Trophoblast cell (in vitro differentiated cells and primary cell): Measurements from ENCODE around the gene ZFP62.

ENCODE experiments used
- DNase-seq, 2 donors: peaks; one replicate each; pipeline ENCODE4 v3.0.0-alpha.2; 2016
- H2AFZ ChIP-seq: 2 replicates; pipeline ENCODE4 v1.6.1; 2013; ENCODE audit warnings: low read length, moderate library complexity, mild to moderate bottlenecking; ENCODE audit not compliant: insufficient read depth, poor library complexity
- H2AK5ac ChIP-seq: 2 replicates; pipeline ENCODE4 v1.6.1; 2013; ENCODE audit warnings: mild to moderate bottlenecking, low read length
- H2BK120ac ChIP-seq: 2 replicates; pipeline ENCODE4 v1.6.1; 2013; ENCODE audit warnings: low read length, mild to moderate bottlenecking, moderate library complexity; ENCODE audit not compliant: insufficient read depth, poor library complexity
- H2BK12ac ChIP-seq: 2 replicates; pipeline ENCODE4 v1.6.1; 2013; ENCODE audit warnings: mild to moderate bottlenecking, low read length, moderate library complexity
- H2BK5ac ChIP-seq: 2 replicates; pipeline ENCODE4 v1.6.1; 2013; ENCODE audit warnings: low read length, low read depth, moderate library complexity, mild to moderate bottlenecking; ENCODE audit not compliant: poor library complexity
- H3K14ac ChIP-seq: 2 replicates; pipeline ENCODE4 v1.6.1; 2013; ENCODE audit warnings: mild to moderate bottlenecking, low read length
- H3K18ac ChIP-seq: 2 replicates; pipeline ENCODE4 v1.6.1; 2013; ENCODE audit warnings: mild to moderate bottlenecking, low read length
- H3K23ac ChIP-seq: 2 replicates; pipeline ENCODE4 v1.6.1; 2013; ENCODE audit warnings: low read length
- H3K27ac ChIP-seq: 2 replicates; pipeline ENCODE4 v1.5.1; 2013; ENCODE audit warnings: low read depth, mild to moderate bottlenecking, inconsistent platforms, low read length, moderate library complexity
- H3K27me3 ChIP-seq: 2 replicates; pipeline ENCODE4 v1.6.1; 2013; ENCODE audit warnings: inconsistent platforms, mild to moderate bottlenecking, low read length, moderate library complexity; ENCODE audit not compliant: insufficient read depth
- H3K36me3 ChIP-seq, 2 experiments: 1 replicate in 1 of 2; 2 replicates in 1 of 2; pipeline ENCODE4 v1.6.1; 2013; ENCODE audit warnings: low read length in 2 of 2, mild to moderate bottlenecking in 2 of 2, moderate library complexity in 1 of 2; ENCODE audit not compliant: insufficient read depth in 2 of 2, control insufficient read depth in 1 of 2
- H3K4ac ChIP-seq: 2 replicates; pipeline ENCODE4 v1.6.1; 2013; ENCODE audit warnings: low read depth, mild to moderate bottlenecking, low read length, moderate library complexity
- H3K4me1 ChIP-seq, 2 experiments: 1 replicate in 1 of 2; 2 replicates in 1 of 2; pipeline ENCODE4 v1.6.1; 2013; ENCODE audit warnings: low read length in 2 of 2, mild to moderate bottlenecking in 2 of 2, moderate library complexity in 1 of 2; ENCODE audit not compliant: insufficient read depth in 2 of 2, control insufficient read depth in 1 of 2
- H3K4me2 ChIP-seq: 2 replicates; pipeline ENCODE4 v1.6.1; 2013; ENCODE audit warnings: inconsistent platforms, mild to moderate bottlenecking, low read length, moderate library complexity
- H3K4me3 ChIP-seq: 2 replicates; pipeline ENCODE4 v1.5.1; 2013; ENCODE audit warnings: mild to moderate bottlenecking, low read depth, low read length, inconsistent platforms
- H3K79me1 ChIP-seq: one replicate; pipeline ENCODE4 v1.6.1; 2013; ENCODE audit warnings: low read length
- H3K79me2 ChIP-seq: 2 replicates; pipeline ENCODE4 v1.6.1; 2013; ENCODE audit warnings: low read length, mild to moderate bottlenecking; ENCODE audit not compliant: control insufficient read depth, insufficient read depth, poor library complexity
- H3K9ac ChIP-seq: 2 replicates; pipeline ENCODE4 v1.6.1; 2013; ENCODE audit warnings: mild to moderate bottlenecking, low read length
- H3K9me3 ChIP-seq: 2 replicates; pipeline ENCODE4 v1.6.1; 2013; ENCODE audit warnings: low read depth, mild to moderate bottlenecking, control low read depth, inconsistent platforms, low read length; ENCODE audit not compliant: insufficient read depth
- H4K12ac ChIP-seq: 2 replicates; pipeline ENCODE4 v1.6.1; 2013; ENCODE audit warnings: low read depth, mild to moderate bottlenecking, low read length, moderate library complexity
- H4K8ac ChIP-seq: 2 replicates; pipeline ENCODE4 v1.6.1; 2013; ENCODE audit warnings: low read depth, mild to moderate bottlenecking, low read length, moderate library complexity
- H4K91ac ChIP-seq: one replicate; pipeline ENCODE4 v1.6.1; 2013; ENCODE audit warnings: low read depth, mild to moderate bottlenecking, low read length, moderate library complexity
- WGBS: extraction: QIAGEN DNeasy Blood & Tissue Kit; methylation state at CpG from one replicate; pipeline ENCODE4 v1.1.7; 2013; ENCODE audit warnings: missing lambda C conversion rate; ENCODE audit not compliant: insufficient read length, insufficient coverage; ENCODE audit errors: extremely low coverage; 5-methylcytosine and 5-hydroxymethylcytosine counted together

Gene ZFP62

DNA sequence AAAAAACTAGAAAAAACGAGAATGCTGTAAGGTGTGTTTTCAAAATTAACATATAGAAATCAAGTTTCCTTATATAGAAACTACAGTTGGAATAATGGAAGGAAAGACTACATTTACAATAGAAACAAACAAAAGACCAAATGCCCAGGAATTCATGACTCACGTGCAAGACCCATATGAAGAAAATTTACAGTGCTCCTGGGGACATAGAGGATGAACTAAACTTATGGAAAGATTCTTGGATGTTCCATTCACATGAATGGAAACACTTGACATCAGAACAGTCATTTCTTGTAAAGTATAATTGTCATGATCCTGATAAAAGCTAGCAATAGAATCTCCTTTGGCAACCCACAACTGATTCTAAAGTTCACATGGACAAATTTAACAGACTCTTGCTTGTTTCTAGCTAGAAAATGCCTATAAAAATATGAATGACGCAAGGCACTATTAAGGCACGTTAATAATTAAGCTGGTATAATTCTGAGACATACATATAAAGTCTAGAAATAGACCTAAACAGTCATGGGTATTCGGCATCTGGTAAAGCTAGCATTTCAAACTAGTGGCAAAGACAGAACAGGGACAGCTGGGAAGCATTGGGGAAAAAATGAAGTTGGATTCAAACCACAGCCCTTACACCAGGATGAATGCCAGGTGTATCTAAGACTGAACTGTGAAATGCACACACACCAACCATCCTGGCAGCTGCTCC is 5.1 kb upstream of the ZFP62 start:
- no peak overlapping the region for H2AFZ ChIP-seq
- H2BK5ac ChIP-seq, result no peak overlapping the region
- no peak overlapping the region for H2BK12ac ChIP-seq
- no peak for DNase-seq
- H3K36me3 ChIP-seq, result no peaks in the 10 kb centered on the region
- no peaks in the 10 kb centered on the region for H3K27me3 ChIP-seq
- H3K9me3 ChIP-seq, result no peaks in the 10 kb centered on the region
- no peak overlapping the region for H3K4me3 ChIP-seq
- no peak overlapping the region for H3K27ac ChIP-seq
- no peak overlapping the region for H3K23ac ChIP-seq
- no peak overlapping the region for H2BK120ac ChIP-seq
- no peak overlapping the region for H4K12ac ChIP-seq
- H3K14ac ChIP-seq, result no peak overlapping the region
- H3K79me2 ChIP-seq, result peaks cover 3% of the 10 kb centered on the region
- no peak overlapping the region for H3K4ac ChIP-seq
- no CpG with 5 or more reads among the region's 5 CpGs for WGBS
- H3K4me2 ChIP-seq, result no peak overlapping the region
- no peak overlapping the region for H4K8ac ChIP-seq
- no peak overlapping the region for H2AK5ac ChIP-seq
- no peaks in the 10 kb centered on the region for H3K4me1 ChIP-seq
- no peak overlapping the region for H3K18ac ChIP-seq
- H4K91ac ChIP-seq, result no peak overlapping the region
- H3K9ac ChIP-seq, result no peak overlapping the region
- peaks cover 5% of the 10 kb centered on the region for H3K79me1 ChIP-seq

DNA sequence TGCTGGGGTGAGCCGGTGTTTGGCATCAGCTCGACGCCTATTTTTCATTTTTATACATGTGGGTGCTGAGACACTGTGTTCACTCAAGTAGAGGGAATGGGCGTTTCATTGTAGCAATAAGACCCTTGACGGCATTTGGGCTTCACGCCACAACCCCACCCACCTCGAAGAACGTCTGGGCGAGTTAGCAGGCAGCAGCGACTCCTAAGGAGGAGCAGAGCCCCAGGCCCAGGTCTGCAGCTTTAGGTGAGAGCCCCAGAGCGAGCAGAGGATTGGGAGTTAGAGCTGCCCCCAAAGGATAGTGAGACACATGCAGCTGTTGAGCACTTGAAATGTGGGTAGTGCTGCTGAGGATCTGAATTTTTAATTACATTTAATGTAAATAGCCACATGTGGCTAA is 1.6 kb upstream of the ZFP62 start:
- Histone ChIP-seq H2AK5ac (no peak overlapping the region), H3K18ac (no peak overlapping the region), H3K36me3 (peaks cover 0 to 3% of the 10 kb centered on the region in 2 experiments), H3K4me2 (no peak overlapping the region), H3K27me3 (no peaks in the 10 kb centered on the region), H3K79me1 (peaks cover 9% of the 10 kb centered on the region), H3K4me3 (no peak overlapping the region), H2BK5ac (no peak overlapping the region), H3K27ac (no peak overlapping the region), H4K91ac (no peak overlapping the region), H3K4ac (no peak overlapping the region), H4K8ac (peak overlapping the region; percentile 48), H3K79me2 (peaks cover 6% of the 10 kb centered on the region), H4K12ac (no peak overlapping the region), H2BK120ac (no peak overlapping the region), H3K9ac (no peak overlapping the region), H3K23ac (no peak overlapping the region), H3K4me1 (no peaks in the 10 kb centered on the region), H2BK12ac (peak overlapping the region; percentile 6), H2AFZ (peak overlapping the region; percentile 15), H3K14ac (no peak overlapping the region), H3K9me3 (no peaks in the 10 kb centered on the region)
- no peak for DNase-seq
- no CpG with 5 or more reads among the region's 11 CpGs for WGBS

DNA sequence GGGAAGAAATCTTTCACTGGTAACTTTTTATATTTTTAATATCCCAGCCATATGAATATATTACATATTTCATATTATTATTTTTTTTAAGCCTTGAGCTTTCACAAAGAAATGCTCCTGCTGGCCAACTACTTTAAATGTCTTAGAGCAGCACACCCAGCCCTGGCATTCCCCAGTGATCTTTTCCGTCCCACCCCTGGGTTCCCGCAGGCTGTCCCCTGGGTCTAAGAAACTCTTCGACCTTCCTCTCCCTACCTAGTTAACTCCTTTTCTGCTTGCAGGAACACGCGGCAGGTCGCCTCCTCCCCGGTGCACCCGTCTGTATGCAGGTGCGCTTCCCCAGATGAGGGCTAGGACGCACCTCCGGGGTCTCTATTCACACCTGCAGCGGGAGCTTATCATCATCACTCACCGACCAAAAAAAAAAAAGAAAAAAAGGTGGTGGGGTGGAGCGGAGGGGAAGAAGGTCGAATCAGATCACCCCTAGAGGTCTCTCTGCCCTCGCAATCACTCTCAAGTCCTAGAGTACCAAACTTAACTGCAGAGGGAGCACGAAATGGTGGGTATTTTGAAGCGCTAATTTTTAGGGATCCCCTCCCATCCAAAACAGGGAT is 696 bp downstream of the ZFP62 start:
- no peak overlapping the region for H3K23ac ChIP-seq
- H4K91ac ChIP-seq, result peak overlapping the region; percentile 99
- no peak overlapping the region for H2BK12ac ChIP-seq
- peak overlapping the region; percentile 88 for H3K4me2 ChIP-seq
- peak overlapping the region; percentile 100 for H3K4ac ChIP-seq
- peak overlapping the region; percentile 100 for H2AK5ac ChIP-seq
- peaks cover 6% of the 10 kb centered on the region for H3K79me2 ChIP-seq
- peak overlapping the region; percentile 93 for H3K27ac ChIP-seq
- peaks cover 9% of the 10 kb centered on the region for H3K79me1 ChIP-seq
- H2BK120ac ChIP-seq, result peak overlapping the region; percentile 96
- peak overlapping the region; percentile 97 for H3K4me3 ChIP-seq
- peak in 1 of 2 donors; percentile 27 for DNase-seq
- no CpG with 5 or more reads among the region's 18 CpGs for WGBS
- peak overlapping the region; percentile 95 for H3K18ac ChIP-seq
- no peaks in the 10 kb centered on the region for H3K27me3 ChIP-seq
- no peaks in the 10 kb centered on the region for H3K9me3 ChIP-seq
- H2BK5ac ChIP-seq, result peak overlapping the region; percentile 79
- H4K8ac ChIP-seq, result peak overlapping the region; percentile 99
- peak overlapping the region; percentile 100 for H2AFZ ChIP-seq
- no peaks in the 10 kb centered on the region for H3K4me1 ChIP-seq
- H3K36me3 ChIP-seq, result peaks cover 5 to 7% of the 10 kb centered on the region in 2 experiments
- peak overlapping the region; percentile 99 for H3K9ac ChIP-seq
- H3K14ac ChIP-seq, result peak overlapping the region; percentile 100
- H4K12ac ChIP-seq, result peak overlapping the region; percentile 99

DNA sequence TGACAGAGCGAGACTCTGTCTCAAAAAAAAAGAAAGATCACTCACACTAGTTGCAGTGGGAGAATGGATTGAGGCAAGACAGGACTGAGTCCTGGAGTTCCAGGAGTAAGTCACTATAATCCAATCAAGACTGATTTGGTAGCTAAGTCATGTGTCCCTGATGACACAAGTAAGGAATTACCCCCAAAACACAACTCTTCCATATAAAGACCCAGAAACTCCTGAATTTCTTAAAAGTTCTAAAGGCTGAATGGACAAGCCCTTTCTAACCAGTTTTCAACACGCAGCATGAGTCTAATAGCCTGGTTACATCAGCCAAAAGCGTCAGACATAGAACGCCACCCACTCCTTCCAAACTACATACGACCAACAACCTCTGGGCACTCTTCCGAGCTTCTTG is 2.5 kb downstream of the ZFP62 start:
- Histone ChIP-seq H2BK12ac (no peak overlapping the region), H3K79me1 (peaks cover 9% of the 10 kb centered on the region), H3K4me2 (no peak overlapping the region), H3K4me3 (no peak overlapping the region), H2AFZ (no peak overlapping the region), H3K4me1 (no peaks in the 10 kb centered on the region), H4K12ac (no peak overlapping the region), H3K14ac (no peak overlapping the region), H3K9me3 (no peaks in the 10 kb centered on the region), H4K91ac (no peak overlapping the region), H3K4ac (no peak overlapping the region), H3K9ac (no peak overlapping the region), H3K18ac (no peak overlapping the region), H2BK120ac (no peak overlapping the region), H2BK5ac (no peak overlapping the region), H3K27me3 (no peaks in the 10 kb centered on the region), H3K79me2 (peaks cover 6% of the 10 kb centered on the region), H4K8ac (no peak overlapping the region), H3K23ac (no peak overlapping the region), H3K36me3 (peaks cover 5 to 9% of the 10 kb centered on the region in 2 experiments), H3K27ac (no peak overlapping the region), H2AK5ac (no peak overlapping the region)
- DNase-seq, result no peak
- no CpG with 5 or more reads among the region's 6 CpGs for WGBS
